Parathyroid adenoma (tissue), 2 donors: ENCODE results near the gene ZDHHC14.

Experiments
- H2AFZ ChIP-seq: fragments of 300-600 bp; sonication (generic); one replicate; pipeline ENCODE4 v1.7.0; 2017; ENCODE audit warnings: antibody characterized with exemption, mild to moderate bottlenecking
- H3K27ac ChIP-seq: fragments of 300-600 bp; sonication (generic); one replicate; pipeline ENCODE4 v1.7.0; 2017
- H3K27me3 ChIP-seq: fragments of 300-600 bp; sonication (generic); one replicate; pipeline ENCODE4 v1.7.0; 2017; ENCODE audit warnings: low read length; ENCODE audit not compliant: control insufficient read depth, insufficient read depth
- H3K36me3 ChIP-seq: fragments of 300-600 bp; sonication (generic); one replicate; pipeline ENCODE4 v1.7.0; 2017; ENCODE audit warnings: low read length; ENCODE audit not compliant: control insufficient read depth, insufficient read depth
- H3K4me1 ChIP-seq: fragments of 300-600 bp; sonication (generic); one replicate; pipeline ENCODE4 v1.7.0; 2017; ENCODE audit warnings: control low read depth
- H3K4me2 ChIP-seq: fragments of 300-600 bp; sonication (generic); one replicate; pipeline ENCODE4 v1.7.0; 2017; ENCODE audit warnings: low read length
- H3K4me3 ChIP-seq: fragments of 300-600 bp; sonication (generic); one replicate; pipeline ENCODE4 v1.7.0; 2017; ENCODE audit warnings: low read depth, low read length
- H3K79me2 ChIP-seq: fragments of 300-600 bp; sonication (generic); one replicate; pipeline ENCODE4 v1.7.0; 2017; ENCODE audit warnings: control low read depth
- H3K9ac ChIP-seq: fragments of 300-600 bp; sonication (generic); one replicate; pipeline ENCODE4 v1.7.0; 2017; ENCODE audit warnings: mild to moderate bottlenecking
- H3K9me3 ChIP-seq: fragments of 300-600 bp; sonication (generic); one replicate; pipeline ENCODE4 v1.7.0; 2017; ENCODE audit warnings: low read length; ENCODE audit not compliant: control insufficient read depth
- CTCF ChIP-seq: fragments of 300-600 bp; sonication (generic); IDR thresholded peaks from one replicate; pipeline ENCODE4 v1.7.0; 2017; ENCODE audit warnings: antibody characterized with exemption, mild to moderate bottlenecking
- donor health status: primary hyperparathyroidism.

Gene ZDHHC14

GRCh38 chr6:157530724-157531168 lies 149.8 kb downstream of the ZDHHC14 start:
- peaks cover 6% of the 10 kb centered on the region for H3K4me1 ChIP-seq

GRCh38 chr6:157531169-157531985 lies 150.4 kb downstream of the ZDHHC14 start:
- Histone ChIP-seq H3K79me2 (peaks cover 25% of the 10 kb centered on the region), H3K27me3 (no peaks in the 10 kb centered on the region), H3K9ac (no peak overlapping the region), H3K4me3 (no peak overlapping the region), H2AFZ (no peak overlapping the region), H3K9me3 (no peaks in the 10 kb centered on the region), H3K4me1 (peaks cover 6% of the 10 kb centered on the region), H3K4me2 (no peak overlapping the region), H3K36me3 (no peaks in the 10 kb centered on the region), H3K27ac (no peak overlapping the region)
- no peak for TF ChIP-seq CTCF

More at GRCh38 chr6:157530724-157531168, 149.8 kb downstream of the ZDHHC14 start:
- Histone ChIP-seq H3K27me3 (no peaks in the 10 kb centered on the region), H2AFZ (no peak overlapping the region), H3K36me3 (no peaks in the 10 kb centered on the region), H3K27ac (no peak overlapping the region), H3K9ac (no peak overlapping the region), H3K4me2 (no peak overlapping the region), H3K4me3 (no peak overlapping the region), H3K79me2 (peaks cover 25% of the 10 kb centered on the region), H3K9me3 (no peaks in the 10 kb centered on the region)
- no peak for TF ChIP-seq CTCF

- Histone ChIP-seq H3K4me2 (no peak overlapping the region), H3K9ac (no peak overlapping the region), H3K36me3 (no peaks in the 10 kb centered on the region), H3K27ac (no peak overlapping the region), H3K9me3 (no peaks in the 10 kb centered on the region), H3K4me3 (no peak overlapping the region), H3K27me3 (no peaks in the 10 kb centered on the region), H2AFZ (no peak overlapping the region), H3K4me1 (peaks cover 6% of the 10 kb centered on the region), H3K79me2 (peaks cover 23% of the 10 kb centered on the region)
- TF ChIP-seq CTCF, result no peak
Observed at GRCh38 chr6:157531986-157532365, 151.0 kb downstream of the ZDHHC14 start.

- no peak overlapping the region for H2AFZ ChIP-seq
- H3K27ac ChIP-seq, result no peak overlapping the region
- no peak overlapping the region for H3K4me2 ChIP-seq
- no peaks in the 10 kb centered on the region for H3K27me3 ChIP-seq
- no peak for TF ChIP-seq CTCF
- no peaks in the 10 kb centered on the region for H3K36me3 ChIP-seq
- no peaks in the 10 kb centered on the region for H3K9me3 ChIP-seq
- H3K4me3 ChIP-seq, result no peak overlapping the region
- H3K4me1 ChIP-seq, result peaks cover 6% of the 10 kb centered on the region
- no peak overlapping the region for H3K9ac ChIP-seq
- peaks cover 18% of the 10 kb centered on the region for H3K79me2 ChIP-seq
Observed at GRCh38 chr6:157533048-157533871, 152.3 kb downstream of the ZDHHC14 start.
